ENCODE results near the gene SEMA3D. TPM values are rescaled to one million over a fixed set of nuclear protein-coding genes. Genes with fewer than 3 reads are reported as not detected.
A peak's percentile ranks its signal among the peaks of the same experiment; 100 is the strongest.

SEMA3D gene
- total RNA-seq, 1 donor from 2014 or later: 9.1 TPM

- no peak overlapping the region for H3K27ac ChIP-seq (ENCODE audit: low read depth, low read length)
- H3K27me3 ChIP-seq (ENCODE audit: insufficient read depth, low read length): no peaks in the 10 kb centered on the region
- no peak overlapping the region for H3K4me3 Mint-ChIP-seq (ENCODE audit: unreplicated experiment)
- no peak overlapping the region for H2AFZ ChIP-seq (ENCODE audit: low read depth, low read length)
- peaks cover 4% of the 10 kb centered on the region for H3K4me1 Mint-ChIP-seq (ENCODE audit: low read depth, unreplicated experiment)
- no peaks in the 10 kb centered on the region for H3K9me3 ChIP-seq (ENCODE audit: insufficient read depth, low read depth, low read length)
- H3K9ac ChIP-seq (ENCODE audit: low read length): no peak overlapping the region
- DNase-seq (ENCODE audit: low read depth) (peak; percentile 18), FAIRE-seq (no peak)
- H3K36me3 ChIP-seq (ENCODE audit: insufficient read depth, low read length): no peaks in the 10 kb centered on the region
- no peaks in the 10 kb centered on the region for H3K79me2 ChIP-seq (ENCODE audit: insufficient read depth, low read length)
- H3K4me2 ChIP-seq (ENCODE audit: low read length): no peak overlapping the region
- H3K27ac Mint-ChIP-seq (ENCODE audit: unreplicated experiment): no peak overlapping the region
- no peaks in the 10 kb centered on the region for H3K9me3 Mint-ChIP-seq (ENCODE audit: unreplicated experiment)
- TF ChIP-seq EZH2 (IDR thresholded peaks at IDR 0.05; ENCODE audit: insufficient read depth, low read length) (no peak), CTCF (IDR thresholded peaks at IDR 0.05; ENCODE audit: insufficient read depth, low read depth, low read length) (no peak)
- H3K27me3 Mint-ChIP-seq (ENCODE audit: low read depth, unreplicated experiment): no peaks in the 10 kb centered on the region
- H3K4me3 ChIP-seq (ENCODE audit: insufficient read depth, low read depth, low read length): no peak overlapping the region
- no peaks in the 10 kb centered on the region for H4K20me1 ChIP-seq (ENCODE audit: insufficient read depth, low read length)
- H3K36me3 Mint-ChIP-seq (ENCODE audit: low read depth, unreplicated experiment): no peaks in the 10 kb centered on the region
- H3K4me1 ChIP-seq (ENCODE audit: insufficient read depth, low read length): peaks cover 3% of the 10 kb centered on the region
These were observed 19.2 kb downstream of the SEMA3D start for GRCh38 chr7:85167636-85168035.

- H3K9ac ChIP-seq (ENCODE audit: low read length): no peak overlapping the region
- DNase-seq (ENCODE audit: low read depth): no peak
- no peaks in the 10 kb centered on the region for H3K36me3 ChIP-seq (ENCODE audit: insufficient read depth, low read length)
- no peak overlapping the region for H2AFZ ChIP-seq (ENCODE audit: low read depth, low read length)
- TF ChIP-seq EZH2 (IDR thresholded peaks at IDR 0.05; ENCODE audit: insufficient read depth, low read length) (no peak), CTCF (IDR thresholded peaks at IDR 0.05; ENCODE audit: insufficient read depth, low read depth, low read length) (no peak)
- FAIRE-seq: peak; percentile 26
- H3K27ac Mint-ChIP-seq (ENCODE audit: unreplicated experiment): no peak overlapping the region
- no peak overlapping the region for H3K4me2 ChIP-seq (ENCODE audit: low read length)
- no peaks in the 10 kb centered on the region for H3K36me3 Mint-ChIP-seq (ENCODE audit: low read depth, unreplicated experiment)
- no peaks in the 10 kb centered on the region for H3K4me1 Mint-ChIP-seq (ENCODE audit: low read depth, unreplicated experiment)
- H3K4me1 ChIP-seq (ENCODE audit: insufficient read depth, low read length): no peaks in the 10 kb centered on the region
- H3K27ac ChIP-seq (ENCODE audit: low read depth, low read length): no peak overlapping the region
- no peak overlapping the region for H3K4me3 ChIP-seq (ENCODE audit: insufficient read depth, low read depth, low read length)
- no peaks in the 10 kb centered on the region for H3K27me3 ChIP-seq (ENCODE audit: insufficient read depth, low read length)
- no peaks in the 10 kb centered on the region for H3K9me3 ChIP-seq (ENCODE audit: insufficient read depth, low read depth, low read length)
- no peaks in the 10 kb centered on the region for H4K20me1 ChIP-seq (ENCODE audit: insufficient read depth, low read length)
- H3K9me3 Mint-ChIP-seq (ENCODE audit: unreplicated experiment): no peaks in the 10 kb centered on the region
- H3K79me2 ChIP-seq (ENCODE audit: insufficient read depth, low read length): no peaks in the 10 kb centered on the region
- no peak overlapping the region for H3K4me3 Mint-ChIP-seq (ENCODE audit: unreplicated experiment)
- no peaks in the 10 kb centered on the region for H3K27me3 Mint-ChIP-seq (ENCODE audit: low read depth, unreplicated experiment)
These were observed 21.6 kb downstream of the SEMA3D start for GRCh38 chr7:85165263-85165662.

GRCh38 chr7:85164376-85164775, 22.5 kb downstream of the SEMA3D start:
- Histone ChIP-seq H3K9ac (ENCODE audit: low read length) (no peak overlapping the region), H3K27ac (ENCODE audit: low read depth, low read length) (no peak overlapping the region), H3K9me3 (ENCODE audit: insufficient read depth, low read depth, low read length) (no peaks in the 10 kb centered on the region), H3K4me2 (ENCODE audit: low read length) (no peak overlapping the region), H3K4me3 (ENCODE audit: insufficient read depth, low read depth, low read length) (no peak overlapping the region), H3K27me3 (ENCODE audit: insufficient read depth, low read length) (no peaks in the 10 kb centered on the region), H4K20me1 (ENCODE audit: insufficient read depth, low read length) (no peaks in the 10 kb centered on the region), H3K79me2 (ENCODE audit: insufficient read depth, low read length) (no peaks in the 10 kb centered on the region), H2AFZ (ENCODE audit: low read depth, low read length) (no peak overlapping the region), H3K36me3 (ENCODE audit: insufficient read depth, low read length) (no peaks in the 10 kb centered on the region), H3K4me1 (ENCODE audit: insufficient read depth, low read length) (no peaks in the 10 kb centered on the region)
- TF ChIP-seq EZH2 (IDR thresholded peaks at IDR 0.05; ENCODE audit: insufficient read depth, low read length) (no peak), CTCF (IDR thresholded peaks at IDR 0.05; ENCODE audit: insufficient read depth, low read depth, low read length) (no peak)
- no peaks in the 10 kb centered on the region for H3K27me3 Mint-ChIP-seq (ENCODE audit: low read depth, unreplicated experiment)
- H3K36me3 Mint-ChIP-seq (ENCODE audit: low read depth, unreplicated experiment): no peaks in the 10 kb centered on the region
- no peak overlapping the region for H3K27ac Mint-ChIP-seq (ENCODE audit: unreplicated experiment)
- H3K9me3 Mint-ChIP-seq (ENCODE audit: unreplicated experiment): no peaks in the 10 kb centered on the region
- no peak for DNase-seq (ENCODE audit: low read depth)
- no peak overlapping the region for H3K4me3 Mint-ChIP-seq (ENCODE audit: unreplicated experiment)
- H3K4me1 Mint-ChIP-seq (ENCODE audit: low read depth, unreplicated experiment): no peaks in the 10 kb centered on the region
- no peak for FAIRE-seq
